SH-SY5Y (cell line): Measurements from ENCODE around the gene LDB2.

Experiments
- GATA2 ChIP-seq: IDR thresholded peaks from 2 replicates; pipeline ENCODE4 v1.6.1; 2011; ENCODE audit warnings: mild to moderate bottlenecking, low read depth, low read length
- GATA3 ChIP-seq: IDR thresholded peaks from 2 replicates; pipeline ENCODE4 v1.6.1; 2011; ENCODE audit warnings: low read depth, mild to moderate bottlenecking, low read length, moderate library complexity

- TF ChIP-seq GATA2 (no peak), GATA3 (no peak)
These were observed 314.7 kb downstream of the LDB2 start for GRCh38 chr4:16583764-16584163.
